C4-2B (cell line): ENCODE data around the gene IL7R.

Experiments used
- H3K27ac ChIP-seq: fragments of 450-650 bp; 2 replicates; pipeline ENCODE4 v1.5.1; 2017
- ZFX ChIP-seq: fragments of 450-650 bp; IDR thresholded peaks from 2 replicates; pipeline ENCODE4 v1.6.1; 2017
- TF ChIP-seq, protein P1 (sequence below): fragments of 450-650 bp; conservative IDR thresholded peaks from 2 replicates; pipeline ENCODE4 v1.5.1; 2017; ENCODE audit warnings: mild to moderate bottlenecking

The IL7R gene

DNA sequence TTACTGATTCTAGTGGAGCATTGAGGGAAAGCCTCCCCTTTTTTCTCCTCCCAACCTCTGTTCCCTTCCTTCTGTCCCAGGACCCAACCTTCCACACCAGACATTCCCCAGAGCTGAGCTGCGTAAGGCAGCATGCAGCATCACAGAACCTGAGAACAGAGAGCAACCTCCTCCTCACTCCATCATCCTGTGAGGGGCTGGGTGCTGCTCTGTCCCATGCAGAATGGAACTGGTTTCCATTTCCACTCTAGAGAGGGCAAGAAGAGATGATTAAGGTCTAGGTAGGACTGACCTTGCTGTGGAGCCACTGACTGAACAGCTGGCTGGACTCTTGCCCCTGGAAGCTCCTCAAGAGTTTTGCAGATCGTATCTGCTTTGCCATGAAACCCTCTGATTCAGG lies 30.1 kb upstream of the IL7R start:
- TF ChIP-seq, protein P1, sequence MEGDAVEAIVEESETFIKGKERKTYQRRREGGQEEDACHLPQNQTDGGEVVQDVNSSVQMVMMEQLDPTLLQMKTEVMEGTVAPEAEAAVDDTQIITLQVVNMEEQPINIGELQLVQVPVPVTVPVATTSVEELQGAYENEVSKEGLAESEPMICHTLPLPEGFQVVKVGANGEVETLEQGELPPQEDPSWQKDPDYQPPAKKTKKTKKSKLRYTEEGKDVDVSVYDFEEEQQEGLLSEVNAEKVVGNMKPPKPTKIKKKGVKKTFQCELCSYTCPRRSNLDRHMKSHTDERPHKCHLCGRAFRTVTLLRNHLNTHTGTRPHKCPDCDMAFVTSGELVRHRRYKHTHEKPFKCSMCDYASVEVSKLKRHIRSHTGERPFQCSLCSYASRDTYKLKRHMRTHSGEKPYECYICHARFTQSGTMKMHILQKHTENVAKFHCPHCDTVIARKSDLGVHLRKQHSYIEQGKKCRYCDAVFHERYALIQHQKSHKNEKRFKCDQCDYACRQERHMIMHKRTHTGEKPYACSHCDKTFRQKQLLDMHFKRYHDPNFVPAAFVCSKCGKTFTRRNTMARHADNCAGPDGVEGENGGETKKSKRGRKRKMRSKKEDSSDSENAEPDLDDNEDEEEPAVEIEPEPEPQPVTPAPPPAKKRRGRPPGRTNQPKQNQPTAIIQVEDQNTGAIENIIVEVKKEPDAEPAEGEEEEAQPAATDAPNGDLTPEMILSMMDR = no peak
- TF ChIP-seq ZFX = no peak
- no peak overlapping the region for H3K27ac ChIP-seq

GRCh38 chr5:35828082-35828598 lies 28.6 kb upstream of the IL7R start:
- H3K27ac ChIP-seq = no peak overlapping the region
- no peak for TF ChIP-seq ZFX
- TF ChIP-seq, protein P1 = no peak

DNA sequence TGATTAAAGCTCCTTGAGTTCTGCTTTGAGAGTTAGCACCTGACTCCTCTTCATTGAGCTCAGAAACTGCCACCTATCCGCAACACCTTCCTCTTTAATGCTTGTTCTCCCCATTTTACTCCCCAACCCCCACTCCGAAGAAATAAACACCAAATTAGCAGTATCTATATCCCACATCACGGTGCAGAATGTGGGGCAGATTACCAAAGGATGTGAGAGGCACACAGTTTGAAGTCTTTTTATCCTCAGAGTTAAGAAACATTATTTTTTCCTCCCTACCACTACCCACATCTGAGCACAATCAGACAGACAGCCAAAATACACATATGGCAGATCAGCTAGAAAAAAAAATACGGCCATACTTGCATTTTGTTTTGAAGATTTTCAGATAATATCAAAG lies 26.1 kb upstream of the IL7R start:
- TF ChIP-seq, protein P1 = no peak
- no peak for TF ChIP-seq ZFX
- H3K27ac ChIP-seq = no peak overlapping the region

GRCh38 chr5:35832762-35833161 lies 23.9 kb upstream of the IL7R start:
- H3K27ac ChIP-seq = no peak overlapping the region
- no peak for TF ChIP-seq ZFX
- TF ChIP-seq, protein P1 = no peak

DNA sequence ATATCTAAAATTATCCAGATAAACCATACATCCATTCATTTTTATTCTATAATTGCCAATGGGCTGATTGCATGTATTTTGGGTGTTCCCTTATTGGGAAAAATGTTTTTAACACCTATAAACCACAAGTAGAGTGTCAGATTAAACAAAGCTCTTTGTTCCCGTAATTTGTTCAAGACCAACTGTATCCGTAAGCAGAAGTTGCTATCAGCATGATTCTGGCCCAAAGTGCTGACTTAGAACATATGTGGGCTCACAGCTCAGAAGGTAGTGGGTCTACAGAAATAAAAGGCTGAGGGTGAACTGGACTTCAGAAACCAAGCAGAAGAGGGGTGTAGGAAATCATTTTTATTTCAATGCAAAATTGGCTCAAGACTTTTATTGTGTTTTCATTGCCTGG lies 23.5 kb upstream of the IL7R start:
- no peak overlapping the region for H3K27ac ChIP-seq
- TF ChIP-seq, protein P1 = no peak
- no peak for TF ChIP-seq ZFX

- no peak overlapping the region for H3K27ac ChIP-seq
- TF ChIP-seq ZFX = no peak
- TF ChIP-seq, protein P1 = no peak
These were observed 20.6 kb upstream of the IL7R start for GRCh38 chr5:35835796-35836742.

- TF ChIP-seq ZFX = no peak
- TF ChIP-seq, protein P1 = no peak
- no peak overlapping the region for H3K27ac ChIP-seq
These were observed 18.2 kb upstream of the IL7R start for GRCh38 chr5:35838370-35839042.
